ENCODE measurements around the gene MAPK8IP1.

The MAPK8IP1 gene

DNA sequence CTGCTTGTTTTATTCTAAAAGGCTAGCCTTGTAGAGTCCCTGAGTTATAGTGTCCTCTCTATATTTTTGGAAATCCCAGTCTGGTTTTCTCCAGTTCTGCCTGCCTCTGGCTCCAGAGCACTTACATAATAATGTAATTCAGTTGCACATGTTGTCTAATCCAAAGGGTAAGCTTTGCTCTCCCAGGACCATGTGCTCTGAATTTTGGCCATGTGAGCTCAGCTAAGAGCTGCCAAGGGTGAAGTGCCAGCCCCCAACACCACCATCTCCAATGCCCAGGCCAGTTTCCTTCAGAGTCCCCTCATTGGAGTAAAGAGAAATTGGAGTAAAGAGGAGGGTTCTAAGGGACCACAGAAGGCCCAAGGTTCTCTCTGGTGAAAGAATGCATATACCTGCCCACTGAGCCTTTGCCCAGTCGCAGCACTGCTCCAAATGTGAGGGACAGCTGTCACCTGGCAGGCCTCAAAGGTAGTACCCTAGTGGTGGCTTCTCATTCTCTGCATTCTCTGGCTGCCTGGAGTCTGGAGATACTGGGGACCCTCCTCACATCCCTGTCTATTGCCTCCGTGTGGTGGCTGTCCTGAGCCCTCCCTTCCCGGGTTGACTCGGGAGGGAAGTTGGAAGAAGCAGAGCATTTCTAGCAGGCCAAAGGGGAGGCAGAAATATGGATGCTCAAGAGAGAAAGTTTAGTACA, 33.3 kb upstream of the MAPK8IP1 start:
- Mint-ChIP-seq H3K36me3 (ENCODE audit: insufficient read depth) (peaks cover 34% of the 10 kb centered on the region), H3K27ac (ENCODE audit: low read depth) (peak overlapping the region; percentile 55), H3K9me3 (no peaks in the 10 kb centered on the region), H3K27me3 (no peaks in the 10 kb centered on the region), H3K4me1 (peaks cover 34% of the 10 kb centered on the region), H3K4me3 (no peak overlapping the region)
- ATAC-seq (replicated peaks; ENCODE audit: extremely low read depth, poor library complexity, severe bottlenecking) (no peak), DNase-seq (ENCODE audit: low spot score in 2 of 2) (no peak)

DNA sequence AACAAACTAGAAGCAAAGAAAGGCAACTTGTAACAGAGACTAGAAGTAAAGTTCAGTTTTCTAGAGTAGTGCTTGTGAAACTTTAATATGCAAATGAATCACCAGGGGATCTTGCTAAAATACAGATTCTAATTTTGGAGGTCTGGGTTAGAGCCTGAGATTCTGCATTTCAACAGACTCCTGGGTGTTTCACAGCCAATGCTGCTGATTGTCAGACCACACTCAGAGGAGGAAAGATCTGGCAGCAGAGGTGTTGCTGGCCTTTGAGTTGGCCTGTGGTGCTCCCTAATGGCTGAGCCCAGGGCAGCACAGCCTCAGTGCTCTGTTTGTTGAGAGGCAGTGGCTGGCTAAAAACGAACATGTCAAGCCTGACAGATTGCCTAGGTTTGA, 32.7 kb upstream of the MAPK8IP1 start:
- no peak overlapping the region for H3K27ac Mint-ChIP-seq (ENCODE audit: low read depth)
- peaks cover 34% of the 10 kb centered on the region for H3K4me1 Mint-ChIP-seq
- DNase-seq (ENCODE audit: low spot score in 2 of 2) (no peak), ATAC-seq (replicated peaks; ENCODE audit: extremely low read depth, poor library complexity, severe bottlenecking) (no peak)
- H3K9me3 Mint-ChIP-seq = no peaks in the 10 kb centered on the region
- H3K27me3 Mint-ChIP-seq = no peaks in the 10 kb centered on the region
- H3K36me3 Mint-ChIP-seq (ENCODE audit: insufficient read depth) = peaks cover 34% of the 10 kb centered on the region
- no peak overlapping the region for H3K4me3 Mint-ChIP-seq

DNA sequence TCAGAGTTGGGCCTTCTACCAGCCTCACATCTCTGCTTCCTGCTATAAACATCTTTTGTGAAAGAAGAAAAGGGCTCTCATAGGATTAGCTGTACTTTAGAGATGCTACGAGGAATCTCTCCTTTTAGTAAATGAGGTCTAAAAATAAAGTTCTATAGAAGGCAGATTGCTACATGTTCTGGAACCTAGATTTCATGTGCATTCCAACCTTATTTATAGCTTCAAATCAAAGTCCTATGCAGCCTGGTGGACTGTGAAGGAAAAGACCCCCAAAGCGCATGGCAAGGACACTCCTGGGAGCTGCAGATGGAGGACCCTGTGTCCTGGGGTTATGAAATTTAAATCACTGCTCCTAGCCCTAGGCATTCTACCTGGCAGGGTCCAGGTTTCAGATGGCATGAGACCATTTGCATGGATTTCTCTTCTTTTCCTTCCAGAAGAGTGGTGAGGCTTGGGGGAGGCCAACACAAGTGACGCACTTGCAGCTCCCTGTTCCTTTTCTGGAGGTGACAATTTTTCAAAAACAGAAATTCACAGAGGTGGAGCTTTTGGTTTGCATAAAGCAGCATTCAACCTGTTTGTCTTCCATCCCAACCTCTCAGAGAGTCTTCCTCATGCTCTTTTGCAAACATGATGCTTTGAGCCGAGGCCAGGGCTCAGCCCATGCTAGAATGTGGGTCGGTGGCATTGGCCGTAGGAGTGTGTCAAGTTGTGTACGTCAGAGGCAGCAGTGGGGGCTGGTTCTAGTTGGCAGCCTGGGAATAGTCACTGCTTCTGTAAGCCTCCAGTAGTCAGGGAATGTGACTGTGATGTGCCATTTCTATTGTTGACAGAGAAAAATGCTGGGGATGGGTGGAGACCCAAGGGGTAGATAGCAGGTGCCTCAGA, 31.9 kb upstream of the MAPK8IP1 start:
- H3K27ac Mint-ChIP-seq (ENCODE audit: low read depth) = peak overlapping the region; percentile 49
- ATAC-seq (replicated peaks; ENCODE audit: extremely low read depth, poor library complexity, severe bottlenecking) (no peak), DNase-seq (ENCODE audit: low spot score in 2 of 2) (no peak)
- peaks cover 35% of the 10 kb centered on the region for H3K36me3 Mint-ChIP-seq (ENCODE audit: insufficient read depth)
- H3K4me1 Mint-ChIP-seq = peaks cover 28% of the 10 kb centered on the region
- no peaks in the 10 kb centered on the region for H3K9me3 Mint-ChIP-seq
- H3K4me3 Mint-ChIP-seq = no peak overlapping the region
- H3K27me3 Mint-ChIP-seq = no peaks in the 10 kb centered on the region

DNA sequence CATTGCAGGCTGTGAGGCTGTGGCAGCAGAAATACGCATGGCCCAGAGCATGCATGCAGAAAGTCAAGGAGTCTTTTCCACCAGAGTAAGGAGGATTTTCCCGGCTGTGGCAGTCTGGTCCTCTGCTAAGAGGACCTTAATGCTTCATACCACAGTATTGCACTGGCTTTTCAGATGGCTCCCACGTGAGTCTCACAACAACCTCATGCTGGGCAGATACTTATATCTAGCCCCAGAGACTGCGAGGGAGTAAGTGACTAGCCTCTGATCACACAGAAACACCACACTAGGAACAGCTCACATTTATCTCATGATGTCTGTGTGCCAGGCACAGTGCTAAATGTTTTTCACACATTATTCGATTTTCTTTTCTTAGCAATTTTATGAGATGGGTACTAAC, 30.1 kb upstream of the MAPK8IP1 start:
- DNase-seq (ENCODE audit: low spot score in 2 of 2) (no peak), ATAC-seq (replicated peaks; ENCODE audit: extremely low read depth, poor library complexity, severe bottlenecking) (no peak)
- no peaks in the 10 kb centered on the region for H3K27me3 Mint-ChIP-seq
- H3K9me3 Mint-ChIP-seq = no peaks in the 10 kb centered on the region
- H3K4me3 Mint-ChIP-seq = no peak overlapping the region
- H3K36me3 Mint-ChIP-seq (ENCODE audit: insufficient read depth) = peaks cover 37% of the 10 kb centered on the region
- H3K4me1 Mint-ChIP-seq = peaks cover 16% of the 10 kb centered on the region
- H3K27ac Mint-ChIP-seq (ENCODE audit: low read depth) = no peak overlapping the region

DNA sequence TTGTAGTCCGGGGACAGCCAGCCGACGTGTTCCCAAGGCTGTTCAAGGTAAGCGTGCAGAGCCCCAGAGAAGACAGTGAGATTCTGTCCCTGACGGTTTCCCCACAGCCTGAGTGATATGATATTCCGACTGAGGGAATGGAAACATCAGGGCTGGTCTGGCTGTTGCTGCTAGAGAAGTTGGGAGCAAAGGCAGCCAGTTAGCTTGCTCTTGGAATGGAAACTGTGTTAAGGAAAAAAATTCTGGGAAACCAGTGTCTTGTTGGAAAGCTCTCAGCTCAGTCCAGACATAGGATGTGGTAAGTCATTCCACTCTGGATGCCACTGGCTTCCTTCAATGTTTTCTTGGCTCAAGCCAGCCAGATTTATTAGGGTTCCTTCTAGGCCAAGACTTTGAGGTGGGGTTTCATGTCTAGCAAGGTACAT, 29.4 kb upstream of the MAPK8IP1 start:
- no peaks in the 10 kb centered on the region for H3K9me3 Mint-ChIP-seq
- DNase-seq (ENCODE audit: low spot score in 2 of 2) (no peak), ATAC-seq (replicated peaks; ENCODE audit: extremely low read depth, poor library complexity, severe bottlenecking) (no peak)
- peaks cover 36% of the 10 kb centered on the region for H3K36me3 Mint-ChIP-seq (ENCODE audit: insufficient read depth)
- no peak overlapping the region for H3K27ac Mint-ChIP-seq (ENCODE audit: low read depth)
- H3K4me1 Mint-ChIP-seq = peaks cover 8% of the 10 kb centered on the region
- no peaks in the 10 kb centered on the region for H3K27me3 Mint-ChIP-seq
- no peak overlapping the region for H3K4me3 Mint-ChIP-seq

DNA sequence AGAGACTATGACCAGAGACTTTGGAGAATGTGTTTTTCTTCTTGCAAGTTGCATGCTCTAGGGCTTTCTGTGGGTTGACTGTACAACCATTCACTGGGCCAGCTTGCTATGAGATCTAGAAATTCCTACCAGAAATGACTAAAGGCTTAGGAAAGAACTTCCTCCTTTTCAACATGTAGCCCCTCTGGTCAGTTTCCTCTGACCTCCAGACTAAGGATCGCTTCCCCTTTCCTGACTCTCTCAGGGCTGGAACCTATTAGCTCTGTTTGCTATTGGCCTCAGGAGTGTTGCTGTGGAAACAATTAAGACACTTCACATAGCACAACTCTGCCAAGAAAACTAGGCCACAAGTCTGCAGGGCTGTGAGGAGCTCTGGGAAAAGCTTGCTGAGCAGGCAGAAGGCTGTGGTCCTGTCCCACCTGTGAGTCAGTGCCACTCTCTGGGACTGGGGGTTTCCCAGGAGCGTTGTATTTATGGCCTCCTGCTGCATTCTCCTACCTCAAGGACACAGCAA, 27.4 kb upstream of the MAPK8IP1 start:
- H3K36me3 Mint-ChIP-seq (ENCODE audit: insufficient read depth) = peaks cover 51% of the 10 kb centered on the region
- H3K9me3 Mint-ChIP-seq = no peaks in the 10 kb centered on the region
- no peak overlapping the region for H3K4me3 Mint-ChIP-seq
- no peaks in the 10 kb centered on the region for H3K4me1 Mint-ChIP-seq
- ATAC-seq (replicated peaks; ENCODE audit: extremely low read depth, poor library complexity, severe bottlenecking) (no peak), DNase-seq (ENCODE audit: low spot score in 2 of 2) (no peak)
- no peaks in the 10 kb centered on the region for H3K27me3 Mint-ChIP-seq
- H3K27ac Mint-ChIP-seq (ENCODE audit: low read depth) = no peak overlapping the region

DNA sequence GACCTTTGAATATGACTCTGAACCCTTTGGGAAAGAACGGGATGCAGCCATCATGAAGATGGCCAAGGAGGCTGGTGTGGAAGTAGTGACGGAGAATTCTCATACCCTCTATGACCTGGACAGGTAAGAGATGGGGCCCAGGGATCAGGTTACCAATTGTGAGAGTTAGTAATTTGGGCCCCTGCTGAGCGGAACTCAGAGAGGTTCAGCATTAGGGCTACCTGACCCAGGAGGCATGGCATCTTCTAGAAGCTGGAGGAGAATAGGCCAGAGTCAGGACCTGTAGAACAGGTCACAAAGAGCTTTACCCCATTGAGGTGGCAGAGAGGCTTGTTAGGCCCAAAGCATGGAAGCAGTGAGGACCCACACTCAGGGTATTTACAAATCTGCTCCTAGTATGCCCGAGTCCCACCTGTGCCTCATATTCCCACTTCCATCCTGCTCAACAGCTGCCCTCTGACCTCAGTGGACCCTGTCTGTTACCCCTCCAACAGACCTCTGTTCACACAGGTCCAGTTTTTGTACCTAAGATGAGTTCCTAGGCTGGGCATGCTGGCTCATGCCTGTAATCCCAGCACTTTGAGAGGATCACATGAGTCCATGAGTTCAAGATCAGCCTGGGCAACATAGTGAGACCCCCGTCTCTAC, 26.6 kb upstream of the MAPK8IP1 start:
- ATAC-seq (replicated peaks; ENCODE audit: extremely low read depth, poor library complexity, severe bottlenecking) = no peak
- no peak for DNase-seq (ENCODE audit: low spot score in 2 of 2)
- Mint-ChIP-seq H3K27ac (ENCODE audit: low read depth) (no peak overlapping the region), H3K9me3 (no peaks in the 10 kb centered on the region), H3K27me3 (no peaks in the 10 kb centered on the region), H3K36me3 (ENCODE audit: insufficient read depth) (peaks cover 54% of the 10 kb centered on the region), H3K4me1 (no peaks in the 10 kb centered on the region), H3K4me3 (no peak overlapping the region)

DNA sequence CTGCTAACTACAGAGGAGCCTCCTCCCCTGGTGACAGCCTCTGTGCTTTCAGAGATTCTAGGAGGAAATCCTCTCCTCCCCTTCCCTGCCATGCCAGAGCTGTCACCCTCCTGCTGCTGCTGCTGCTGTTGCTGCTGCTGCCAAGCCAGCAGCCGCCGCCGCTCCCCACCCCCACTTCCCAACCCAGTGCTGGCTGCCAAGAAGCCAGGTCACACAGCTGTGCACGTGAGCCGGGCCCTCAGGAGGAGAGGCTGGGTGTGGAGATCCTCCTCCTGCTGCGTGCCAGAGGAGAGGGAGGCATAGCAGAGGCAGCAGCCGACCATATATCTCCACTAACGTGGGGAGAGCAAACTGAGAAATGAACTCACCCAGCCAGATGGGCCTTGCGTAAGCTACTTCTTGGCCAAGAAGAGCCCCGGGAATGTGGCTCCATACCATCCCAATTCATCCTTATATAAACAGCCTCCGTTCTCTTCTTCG, 25.8 kb upstream of the MAPK8IP1 start:
- Mint-ChIP-seq H3K27ac (ENCODE audit: low read depth) (no peak overlapping the region), H3K36me3 (ENCODE audit: insufficient read depth) (peaks cover 56% of the 10 kb centered on the region)
- no peak for ATAC-seq (replicated peaks; ENCODE audit: extremely low read depth, poor library complexity, severe bottlenecking)

DNA sequence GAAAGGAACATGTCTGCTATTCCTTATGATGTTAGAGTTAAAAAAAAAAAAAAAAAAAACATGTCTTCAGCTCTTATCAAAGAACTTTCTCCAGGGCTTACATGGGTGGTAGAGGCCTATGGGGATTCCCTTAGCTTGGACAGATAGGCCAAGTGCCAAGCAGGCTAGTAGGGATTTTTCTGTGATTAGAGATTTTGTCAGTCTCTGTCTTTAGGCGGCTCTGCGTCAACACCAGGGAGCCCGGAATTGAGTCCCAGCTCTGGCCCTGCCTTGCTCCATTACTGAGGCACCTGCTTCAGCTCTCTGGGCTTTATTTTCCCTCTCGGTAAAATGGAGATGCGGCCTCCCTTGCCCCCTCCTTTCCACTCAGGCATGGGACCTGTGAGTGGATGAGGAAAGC, 25.1 kb upstream of the MAPK8IP1 start:
- no peaks in the 10 kb centered on the region for H3K4me1 Mint-ChIP-seq
- H3K36me3 Mint-ChIP-seq (ENCODE audit: insufficient read depth) = peaks cover 58% of the 10 kb centered on the region
- no peak overlapping the region for H3K27ac Mint-ChIP-seq (ENCODE audit: low read depth)
- H3K4me3 Mint-ChIP-seq = no peak overlapping the region
- H3K9me3 Mint-ChIP-seq = no peaks in the 10 kb centered on the region
- DNase-seq (ENCODE audit: low spot score in 2 of 2) (no peak), ATAC-seq (replicated peaks; ENCODE audit: extremely low read depth, poor library complexity, severe bottlenecking) (no peak)
- H3K27me3 Mint-ChIP-seq = no peaks in the 10 kb centered on the region

More for the DNA sequence above, 25.8 kb upstream of the MAPK8IP1 start:
- no peak for DNase-seq (ENCODE audit: low spot score in 2 of 2)
- Mint-ChIP-seq H3K4me1 (no peaks in the 10 kb centered on the region), H3K27me3 (no peaks in the 10 kb centered on the region), H3K4me3 (no peak overlapping the region), H3K9me3 (no peaks in the 10 kb centered on the region)

DNA sequence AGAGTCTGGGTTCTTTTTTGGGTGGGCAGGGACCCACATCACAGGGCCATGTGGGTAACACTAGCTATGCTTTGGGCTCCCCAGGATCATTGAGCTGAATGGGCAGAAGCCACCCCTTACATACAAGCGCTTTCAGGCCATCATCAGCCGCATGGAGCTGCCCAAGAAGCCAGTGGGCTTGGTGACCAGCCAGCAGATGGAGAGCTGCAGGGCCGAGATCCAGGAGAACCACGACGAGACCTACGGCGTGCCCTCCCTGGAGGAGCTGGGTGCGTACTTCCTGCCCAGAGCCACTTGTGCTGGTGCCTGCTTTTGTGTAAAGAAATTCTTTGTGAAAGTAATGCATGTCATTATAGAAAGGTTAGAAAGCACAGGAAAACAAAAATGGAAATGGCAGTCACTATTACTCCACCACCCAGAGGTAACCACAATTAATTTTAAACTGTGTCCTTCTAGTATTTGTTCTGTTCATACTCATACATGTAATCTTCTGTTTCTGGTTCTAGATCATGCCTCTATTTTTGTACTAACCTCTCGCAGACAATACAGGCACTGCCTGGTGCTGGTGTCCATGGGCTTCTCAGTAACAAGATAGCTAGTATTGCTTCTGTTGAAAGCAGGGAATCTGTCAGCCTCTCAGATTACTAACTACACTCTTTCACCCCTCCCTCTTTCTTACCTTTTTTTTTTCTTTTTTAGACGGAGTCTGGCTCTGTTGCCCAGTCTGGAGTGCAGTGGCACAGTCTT, 24.5 kb upstream of the MAPK8IP1 start:
- Mint-ChIP-seq H3K9me3 (no peaks in the 10 kb centered on the region), H3K27ac (ENCODE audit: low read depth) (no peak overlapping the region), H3K4me3 (no peak overlapping the region), H3K27me3 (no peaks in the 10 kb centered on the region), H3K36me3 (ENCODE audit: insufficient read depth) (peaks cover 59% of the 10 kb centered on the region), H3K4me1 (no peaks in the 10 kb centered on the region)
- DNase-seq (ENCODE audit: low spot score in 2 of 2) (no peak), ATAC-seq (replicated peaks; ENCODE audit: extremely low read depth, poor library complexity, severe bottlenecking) (no peak)

DNA sequence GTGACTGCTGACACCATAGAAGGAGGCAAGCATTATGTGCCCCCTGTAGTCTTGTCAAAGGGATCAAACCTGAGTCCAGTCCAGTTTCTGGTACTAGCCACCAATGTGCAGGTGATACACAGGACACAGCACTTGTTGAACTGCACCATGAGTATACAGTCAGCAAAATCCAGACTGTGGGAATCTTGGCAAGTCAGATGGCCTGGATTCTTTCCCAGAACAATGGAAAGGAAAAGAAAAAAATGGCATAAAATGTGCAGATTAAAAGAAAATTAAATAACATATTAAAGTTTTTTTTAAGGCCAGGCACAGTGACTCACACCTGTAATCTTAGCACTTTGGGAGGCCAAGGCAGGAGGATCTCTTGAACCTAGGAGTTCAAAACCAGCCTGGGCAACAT, 21.4 kb upstream of the MAPK8IP1 start:
- no peak overlapping the region for H3K4me3 Mint-ChIP-seq
- H3K27ac Mint-ChIP-seq (ENCODE audit: low read depth) = no peak overlapping the region
- H3K4me1 Mint-ChIP-seq = no peaks in the 10 kb centered on the region
- no peak for ATAC-seq (replicated peaks; ENCODE audit: extremely low read depth, poor library complexity, severe bottlenecking)
- no peaks in the 10 kb centered on the region for H3K9me3 Mint-ChIP-seq
- H3K27me3 Mint-ChIP-seq = no peaks in the 10 kb centered on the region
- no peak for DNase-seq (ENCODE audit: low spot score in 2 of 2)
- H3K36me3 Mint-ChIP-seq (ENCODE audit: insufficient read depth) = peaks cover 61% of the 10 kb centered on the region

DNA sequence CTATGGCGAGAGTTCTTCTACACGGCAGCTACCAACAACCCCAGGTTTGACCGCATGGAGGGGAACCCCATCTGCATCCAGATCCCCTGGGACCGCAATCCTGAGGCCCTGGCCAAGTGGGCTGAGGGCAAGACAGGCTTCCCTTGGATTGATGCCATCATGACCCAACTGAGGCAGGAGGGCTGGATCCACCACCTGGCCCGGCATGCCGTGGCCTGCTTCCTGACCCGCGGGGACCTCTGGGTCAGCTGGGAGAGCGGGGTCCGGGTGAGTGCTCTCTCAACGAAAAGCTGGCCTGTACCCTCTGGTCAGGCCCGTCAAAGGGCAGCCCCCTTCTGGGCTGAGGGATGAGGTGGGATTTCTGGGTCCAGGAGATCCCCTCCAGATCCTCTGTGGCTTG, 15.9 kb upstream of the MAPK8IP1 start:
- DNase-seq (ENCODE audit: low spot score in 2 of 2) (no peak), ATAC-seq (replicated peaks; ENCODE audit: extremely low read depth, poor library complexity, severe bottlenecking) (no peak)
- no peaks in the 10 kb centered on the region for H3K27me3 Mint-ChIP-seq
- H3K27ac Mint-ChIP-seq (ENCODE audit: low read depth) = no peak overlapping the region
- no peak overlapping the region for H3K4me3 Mint-ChIP-seq
- no peaks in the 10 kb centered on the region for H3K4me1 Mint-ChIP-seq
- H3K9me3 Mint-ChIP-seq = no peaks in the 10 kb centered on the region
- H3K36me3 Mint-ChIP-seq (ENCODE audit: insufficient read depth) = peaks cover 63% of the 10 kb centered on the region

Data from central memory CD8-positive, alpha-beta T cell (primary cell).